G401.6 (cell line): ENCODE measurements around the gene PROX1.

Experiments used
- FAIRE-seq: peaks from 2 replicates; lab custom pipeline; 2012; peaks lifted over from hg19 to GRCh38; lab: Jason Lieb, UNC

The PROX1 gene

DNA sequence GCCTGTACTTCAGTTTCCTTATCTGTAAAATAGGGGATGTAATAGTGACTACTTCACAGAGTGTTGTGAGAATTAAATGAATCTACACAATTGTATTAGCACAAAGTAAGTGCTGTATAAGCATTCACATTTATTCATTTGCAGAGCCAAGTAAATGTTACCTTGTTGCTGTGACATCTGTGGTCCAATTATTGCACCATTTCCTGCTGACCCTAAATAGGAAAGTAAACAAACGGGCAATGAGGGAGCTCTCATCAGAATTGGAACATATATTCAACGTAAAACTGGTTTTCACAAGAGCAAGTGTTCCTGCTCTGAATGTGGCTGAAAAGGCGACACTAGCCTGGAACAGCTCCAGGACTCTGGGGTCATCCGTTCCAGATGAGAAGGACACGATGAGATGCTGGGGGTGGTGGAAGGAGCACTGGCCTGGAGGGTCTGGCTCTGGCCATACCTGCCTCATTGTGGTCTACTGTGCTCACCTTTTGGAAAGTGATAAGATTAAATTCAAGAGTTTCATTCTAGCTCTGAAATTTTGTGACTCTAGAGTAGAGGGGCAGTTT is 34.5 kb downstream of the PROX1 start:
- FAIRE-seq = no peak

GRCh38 chr1:214022810-214023425 is 35.1 kb downstream of the PROX1 start:
- no peak for FAIRE-seq

DNA sequence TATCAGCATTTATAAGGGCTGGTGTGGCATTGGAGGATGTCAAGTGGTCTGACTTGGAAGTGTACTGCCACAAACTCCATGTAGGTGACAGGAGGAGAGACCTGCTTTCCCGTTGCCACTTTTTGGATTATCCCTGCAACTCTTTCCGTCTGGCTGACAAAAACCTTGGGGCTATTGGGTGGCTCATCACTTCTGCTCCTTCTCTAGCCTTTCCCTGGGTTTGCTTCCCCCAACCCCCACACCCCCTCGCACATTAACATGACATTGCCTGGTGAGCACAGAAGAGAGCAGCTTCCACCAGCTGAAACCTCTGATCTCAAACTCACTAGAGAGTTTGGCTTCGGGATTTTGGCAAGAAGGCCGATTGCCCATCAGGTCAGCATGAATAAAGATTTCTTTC is 39.2 kb downstream of the PROX1 start:
- no peak for FAIRE-seq

- no peak for FAIRE-seq
Observed at GRCh38 chr1:214027498-214027897, 39.7 kb downstream of the PROX1 start.

DNA sequence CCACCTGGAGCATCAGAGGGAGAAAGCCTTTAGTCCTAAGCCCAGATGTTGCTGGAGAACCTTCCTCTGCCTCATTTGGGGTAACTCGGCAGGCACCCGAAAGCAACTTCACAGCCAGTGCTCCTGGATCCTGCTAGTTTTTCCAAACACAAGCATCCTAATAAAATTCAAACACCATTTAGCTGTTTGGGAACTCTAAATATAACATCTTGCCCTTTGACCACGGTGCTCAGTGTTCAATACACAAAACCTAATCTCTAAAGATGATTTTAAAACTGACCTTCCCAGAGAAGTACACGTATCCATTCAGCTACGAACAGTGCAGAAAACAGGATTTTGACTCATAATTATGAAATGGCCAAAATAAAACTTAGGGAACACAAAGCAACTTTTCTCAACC is 40.3 kb downstream of the PROX1 start:
- FAIRE-seq = no peak

DNA sequence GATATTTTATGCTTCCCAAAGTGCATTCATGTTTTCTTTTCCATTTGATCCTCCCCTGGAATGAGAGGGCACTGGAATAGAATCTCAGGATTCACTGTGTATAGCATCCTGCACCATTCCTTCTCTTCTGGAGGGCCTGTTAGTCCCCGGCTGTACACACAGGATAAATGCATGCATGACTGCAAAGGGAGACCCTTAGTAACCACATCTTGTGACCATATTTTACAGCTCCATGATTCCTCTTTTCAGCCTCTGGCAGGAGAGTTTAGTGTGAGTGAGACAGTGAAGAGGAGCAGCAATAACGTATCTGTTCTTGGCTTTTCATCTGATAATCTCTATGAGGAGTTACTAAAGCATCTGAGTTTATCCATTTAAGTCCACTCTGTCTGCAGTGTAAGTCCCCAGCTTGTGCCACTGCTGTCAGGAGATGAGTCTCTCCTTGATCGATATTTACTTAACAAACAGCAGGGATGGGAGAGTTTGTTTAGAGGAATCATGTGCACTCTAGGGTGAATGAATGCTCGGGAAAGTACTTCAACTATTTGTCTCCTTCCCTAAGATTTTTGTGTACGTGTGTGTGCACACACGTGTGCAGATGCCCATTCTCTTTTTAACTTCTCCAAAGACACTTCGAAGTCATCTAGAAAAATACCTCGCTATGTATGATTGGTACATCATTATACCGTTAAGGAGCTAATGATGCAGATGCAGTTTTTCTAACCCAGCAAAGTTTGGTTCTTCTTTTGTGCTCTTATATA is 41.1 kb downstream of the PROX1 start:
- FAIRE-seq = no peak

- no peak for FAIRE-seq
Observed at GRCh38 chr1:214029796-214030195, 42.0 kb downstream of the PROX1 start.

DNA sequence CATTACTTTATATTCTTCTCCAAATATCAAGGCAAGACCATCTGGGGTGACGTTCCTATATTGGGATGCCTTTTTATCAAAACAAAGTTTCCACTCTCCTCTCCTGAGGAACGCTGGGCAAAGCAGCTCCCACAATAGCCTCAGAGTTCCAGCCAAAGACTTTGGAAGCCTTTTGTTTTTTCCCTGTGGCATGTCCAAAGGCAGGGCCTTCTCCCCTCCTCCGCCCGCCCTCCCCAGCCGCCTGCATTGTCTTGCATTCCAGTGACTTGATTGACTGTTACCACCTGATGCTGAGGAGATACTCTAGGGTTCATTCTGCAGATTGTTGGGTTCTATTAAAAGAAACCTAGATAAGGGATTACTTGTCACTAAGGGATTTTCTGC is 43.5 kb downstream of the PROX1 start:
- FAIRE-seq = no peak

- FAIRE-seq = no peak
Observed at GRCh38 chr1:214037468-214037867, 49.7 kb downstream of the PROX1 start.

GRCh38 chr1:214039394-214040018 is 51.7 kb downstream of the PROX1 start:
- FAIRE-seq = no peak

- FAIRE-seq = no peak
Observed at GRCh38 chr1:214043167-214043566, 55.4 kb downstream of the PROX1 start.

DNA sequence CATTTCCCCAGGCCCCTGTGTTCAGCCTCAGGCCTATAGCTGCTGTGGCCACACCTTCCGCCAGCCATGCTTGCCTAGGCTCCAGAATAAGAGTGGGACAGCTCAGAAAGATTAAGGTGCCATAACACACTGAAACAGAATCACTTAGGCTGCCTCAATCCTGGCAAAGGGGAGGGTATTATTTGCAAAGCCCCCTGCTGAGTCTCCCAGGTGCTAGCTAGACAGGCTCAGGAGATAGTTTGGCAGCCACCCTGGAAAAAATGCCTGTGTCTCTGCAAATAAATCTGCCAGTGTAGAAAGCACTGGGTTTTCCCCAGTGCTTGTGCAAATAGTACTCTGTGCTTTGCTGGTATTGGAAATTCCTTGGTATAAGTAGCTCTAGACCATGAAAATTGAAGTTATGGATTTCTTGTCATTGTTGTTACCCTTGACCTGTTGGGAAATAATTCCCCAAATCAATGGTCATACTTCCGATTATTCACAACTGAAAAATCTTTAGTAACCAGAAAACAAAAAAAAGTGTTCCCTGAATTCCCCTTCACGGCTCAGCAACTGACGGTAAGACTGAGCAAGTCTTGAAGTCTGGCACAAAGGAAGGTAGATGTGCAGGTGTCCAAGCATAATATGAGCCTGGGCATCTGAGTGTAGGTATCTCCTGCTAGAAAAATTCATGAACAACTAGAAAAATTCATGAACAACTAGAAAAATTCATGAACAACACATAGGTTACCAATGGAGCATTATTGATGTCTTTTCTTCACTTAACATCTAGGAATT is 56.9 kb downstream of the PROX1 start:
- FAIRE-seq = no peak

DNA sequence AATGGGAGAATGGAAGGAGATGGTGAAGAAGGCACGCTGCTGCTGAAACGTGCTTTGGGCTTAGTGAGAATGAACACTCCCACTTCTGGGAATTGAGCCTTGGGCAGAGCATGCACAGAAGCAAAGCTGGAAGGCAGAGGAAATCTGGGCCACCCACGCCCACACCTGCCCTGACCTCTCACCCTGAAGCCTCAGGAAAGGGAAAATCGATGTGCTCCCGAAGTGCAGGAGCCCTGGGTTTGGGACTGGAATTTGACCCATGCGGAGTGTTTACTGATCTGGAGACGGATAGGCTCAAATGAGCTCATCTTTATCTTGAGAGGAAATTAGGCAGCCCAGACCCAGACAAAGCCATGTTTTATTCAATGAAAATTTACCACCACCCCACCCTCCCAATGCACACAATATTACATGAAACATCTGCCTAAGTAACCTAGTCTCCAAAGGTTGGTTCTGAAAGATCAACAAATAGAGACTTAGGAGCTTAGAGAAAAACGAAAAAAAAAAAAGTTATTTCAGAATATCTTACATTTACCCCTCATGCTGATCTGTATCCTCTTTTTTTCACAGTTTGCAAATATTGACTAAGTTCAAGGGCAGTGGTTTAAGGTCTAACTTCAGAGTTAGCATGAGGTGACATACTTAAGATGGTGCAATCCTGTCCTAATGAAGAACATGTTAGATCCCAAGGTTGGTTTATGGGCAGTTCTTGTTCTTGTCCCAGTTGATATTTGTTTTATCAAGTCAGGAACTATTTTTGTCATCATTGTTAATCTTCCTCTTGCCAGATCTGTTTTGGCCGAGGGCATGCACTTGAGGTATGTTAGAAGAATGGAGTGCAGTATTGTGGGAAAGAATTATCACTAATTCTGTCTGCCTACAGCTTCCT is 63.0 kb downstream of the PROX1 start:
- FAIRE-seq = no peak

DNA sequence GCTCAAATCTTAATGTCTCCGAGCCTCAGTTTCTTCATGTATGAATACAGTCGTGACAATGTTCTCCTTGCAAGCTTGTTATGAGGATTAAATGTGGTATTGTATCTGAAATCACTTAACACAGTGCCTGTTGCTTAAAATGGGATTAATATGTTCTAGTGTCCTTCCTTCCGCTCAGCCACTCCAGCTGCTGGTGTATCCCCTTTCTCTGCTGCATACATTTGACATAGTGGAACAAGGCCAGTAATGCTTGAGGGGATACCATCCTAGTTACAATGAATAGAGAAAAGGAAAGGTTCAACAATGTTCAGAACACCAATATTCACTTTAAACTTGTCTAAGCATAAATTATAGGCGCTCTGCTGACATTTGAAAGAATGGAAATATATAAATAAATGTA is 64.0 kb downstream of the PROX1 start:
- no peak for FAIRE-seq

- FAIRE-seq = no peak
Observed at GRCh38 chr1:214058076-214058475, 70.3 kb downstream of the PROX1 start.

DNA sequence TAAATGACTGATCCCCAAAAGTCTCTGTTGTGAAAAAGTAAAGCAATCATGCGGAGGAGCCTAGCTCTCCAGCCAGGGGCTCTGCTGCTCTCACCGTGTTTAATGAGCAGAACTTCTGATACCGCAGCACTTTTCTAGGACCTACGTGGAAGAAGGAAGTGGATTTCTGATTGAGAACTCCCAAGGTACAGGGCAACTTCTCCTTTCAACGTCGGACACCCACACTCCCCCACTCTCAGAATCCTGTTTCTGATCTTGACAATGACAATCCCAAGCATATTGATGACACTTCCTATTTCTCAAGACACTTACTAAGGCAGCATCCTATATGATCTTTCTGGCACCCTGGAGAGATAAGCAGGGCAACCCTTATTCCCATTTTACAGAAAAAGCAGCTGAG is 78.4 kb downstream of the PROX1 start:
- FAIRE-seq = no peak

DNA sequence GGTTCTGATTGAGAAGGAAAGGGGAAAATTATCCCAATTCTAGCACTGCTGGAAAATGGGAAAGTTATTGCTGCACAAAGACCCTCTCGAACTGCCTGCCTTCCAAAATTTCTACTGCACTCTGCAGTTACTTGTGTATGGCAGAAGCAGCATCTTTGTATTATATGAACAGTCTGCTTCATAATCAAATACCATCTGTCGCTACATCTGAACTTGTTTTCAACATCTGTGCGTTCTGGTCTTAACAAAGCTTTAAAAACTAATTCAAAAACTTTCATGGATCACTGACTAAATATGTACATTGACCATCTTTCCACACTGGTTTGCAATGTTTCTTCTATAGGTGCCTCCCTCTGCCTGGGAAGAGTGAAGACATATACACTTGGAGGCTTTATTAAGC is 79.2 kb downstream of the PROX1 start:
- FAIRE-seq = no peak

DNA sequence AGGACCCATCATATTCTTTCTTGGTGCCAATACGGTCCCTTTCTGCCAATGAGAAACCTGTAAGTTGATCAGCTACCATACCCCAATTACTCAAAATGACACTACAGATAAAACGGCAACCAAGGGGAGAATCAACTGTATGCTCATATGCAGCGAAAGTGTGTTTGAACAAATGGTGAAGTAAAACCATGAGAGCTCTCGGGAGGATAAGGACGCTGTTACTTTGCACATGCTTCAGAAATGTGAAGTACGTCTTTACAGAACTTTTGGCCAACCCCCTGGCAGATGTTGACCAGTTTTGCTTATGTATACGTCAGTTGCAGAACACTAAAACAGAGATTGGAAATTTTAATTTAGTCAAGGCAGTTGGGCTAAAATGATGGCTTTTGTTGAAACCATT is 79.6 kb downstream of the PROX1 start:
- FAIRE-seq = no peak

DNA sequence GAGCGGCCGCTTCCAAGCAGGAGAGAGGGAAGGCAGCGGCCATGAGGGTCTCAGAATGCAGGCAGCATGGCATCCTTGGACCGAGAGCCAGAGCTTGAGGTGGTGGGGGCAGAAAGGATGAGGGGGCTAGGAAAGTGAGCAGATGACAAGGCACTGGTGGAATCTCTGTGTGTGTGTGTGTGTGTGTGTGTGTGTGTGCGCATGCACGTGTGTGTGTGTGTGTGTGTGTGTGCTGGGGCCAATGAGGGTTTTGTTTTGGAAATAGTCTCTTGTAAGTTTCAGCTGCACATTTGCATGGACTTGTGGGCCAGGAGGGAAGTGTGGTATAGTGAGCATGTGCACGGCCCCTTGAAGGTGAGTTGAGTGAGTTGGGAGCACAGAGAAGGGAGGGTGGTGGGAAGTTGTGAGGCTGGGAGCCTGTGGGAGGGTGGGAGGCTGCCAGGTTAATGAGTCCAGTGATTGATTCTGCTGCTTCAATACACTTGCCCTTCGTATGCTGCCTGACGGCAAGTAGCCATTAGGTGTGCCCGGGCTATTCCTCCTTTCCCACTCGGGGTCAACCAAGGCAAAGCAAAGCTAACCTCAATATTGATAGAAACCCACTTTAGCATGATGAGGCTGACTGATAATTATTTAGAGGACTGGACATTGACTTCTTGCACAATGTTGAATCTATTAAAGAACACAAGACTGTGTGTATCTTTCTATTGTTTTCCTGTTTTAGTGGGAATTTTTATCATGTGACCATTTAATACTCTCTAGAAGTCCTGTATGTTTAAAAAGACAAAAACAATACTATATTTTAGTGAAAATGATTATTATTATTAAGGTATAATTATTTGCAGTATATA is 80.3 kb downstream of the PROX1 start:
- FAIRE-seq = no peak

DNA sequence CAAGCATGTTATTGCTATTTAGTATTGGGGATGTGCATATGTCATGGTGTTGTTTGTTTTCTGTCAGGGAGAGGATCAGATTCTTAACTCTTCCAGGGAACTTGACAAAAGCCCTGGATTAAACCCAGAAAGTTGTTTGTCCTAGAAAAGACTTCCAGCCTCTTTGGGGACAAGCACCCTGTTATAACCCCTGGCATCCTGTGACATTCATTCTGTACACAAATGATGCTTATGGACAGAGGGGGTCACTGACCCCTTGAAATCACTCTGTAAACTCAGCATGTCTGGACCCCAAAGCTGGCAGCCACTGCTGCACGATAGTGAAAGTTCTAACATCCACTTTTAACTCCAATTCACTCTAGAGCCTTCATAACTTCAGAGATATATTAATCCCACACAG is 81.2 kb downstream of the PROX1 start:
- FAIRE-seq = no peak

- no peak for FAIRE-seq
Observed at GRCh38 chr1:214071469-214071868, 83.7 kb downstream of the PROX1 start.
